Transverse colon (tissue), 3 donors: ENCODE measurements around the gene HIGD2B.
"Not testable (repeated sequence)": the region's sequence is repeated elsewhere in the genome, so short reads cannot be mapped to it uniquely, and the experiment has no call there.

ENCODE experiments used
- EP300 ChIP-seq: sonication (generic); formaldehyde crosslinking; IDR thresholded peaks from one replicate; pipeline ENCODE4 v1.6.1; 2017; ENCODE audit warnings: antibody characterized with exemption, low read depth
- POLR2A ChIP-seq: fragments of 450-650 bp; IDR thresholded peaks from one replicate; pipeline ENCODE4 v1.6.1; 2016; ENCODE audit warnings: antibody characterized with exemption, mild to moderate bottlenecking, moderate library complexity
- TF ChIP-seq, protein P1 (sequence below), 5 experiments: fragments of 200-600 bp in 3 of 5; fragments of 450-650 bp in 2 of 5; sonication (generic) in 3 of 5; IDR thresholded peaks; 1 replicate in 2 of 5; 2 replicates in 3 of 5; pipeline ENCODE4 v1.5.1; 2016 to 2017; ENCODE audit warnings: antibody characterized with exemption in 5 of 5, inconsistent platforms in 3 of 5, mild to moderate bottlenecking in 2 of 5, moderate library complexity in 1 of 5

- TF ChIP-seq, protein P1, sequence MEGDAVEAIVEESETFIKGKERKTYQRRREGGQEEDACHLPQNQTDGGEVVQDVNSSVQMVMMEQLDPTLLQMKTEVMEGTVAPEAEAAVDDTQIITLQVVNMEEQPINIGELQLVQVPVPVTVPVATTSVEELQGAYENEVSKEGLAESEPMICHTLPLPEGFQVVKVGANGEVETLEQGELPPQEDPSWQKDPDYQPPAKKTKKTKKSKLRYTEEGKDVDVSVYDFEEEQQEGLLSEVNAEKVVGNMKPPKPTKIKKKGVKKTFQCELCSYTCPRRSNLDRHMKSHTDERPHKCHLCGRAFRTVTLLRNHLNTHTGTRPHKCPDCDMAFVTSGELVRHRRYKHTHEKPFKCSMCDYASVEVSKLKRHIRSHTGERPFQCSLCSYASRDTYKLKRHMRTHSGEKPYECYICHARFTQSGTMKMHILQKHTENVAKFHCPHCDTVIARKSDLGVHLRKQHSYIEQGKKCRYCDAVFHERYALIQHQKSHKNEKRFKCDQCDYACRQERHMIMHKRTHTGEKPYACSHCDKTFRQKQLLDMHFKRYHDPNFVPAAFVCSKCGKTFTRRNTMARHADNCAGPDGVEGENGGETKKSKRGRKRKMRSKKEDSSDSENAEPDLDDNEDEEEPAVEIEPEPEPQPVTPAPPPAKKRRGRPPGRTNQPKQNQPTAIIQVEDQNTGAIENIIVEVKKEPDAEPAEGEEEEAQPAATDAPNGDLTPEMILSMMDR (IDR thresholded peaks at IDR 0.05): not testable (repeated sequence)
- TF ChIP-seq POLR2A, EP300: not testable (repeated sequence)
Observed at GRCh38 chr15:72642271-72642670, 43.7 kb downstream of the HIGD2B start.
